Right atrium auricular region (tissue), 2 donors: ENCODE data around the gene EXOC6B. TPM values are rescaled to one million over a fixed set of nuclear protein-coding genes. Genes with fewer than 3 reads are reported as not detected.

Experiments
- DNase-seq: peaks from one replicate; pipeline ENCODE4 v3.0.0-alpha.2; 2019; ENCODE audit warnings: low spot score
- H3K27ac ChIP-seq, 2 donors: fragments of 200-600 bp; sonication (generic); 1 replicate in 1 of 2; 2 replicates in 1 of 2; pipeline ENCODE4 v1.5.1; 2016 to 2019
- H3K27me3 ChIP-seq, 2 donors: fragments of 200-600 bp; sonication (generic); one replicate each; pipeline versions ENCODE4 v1.5.1 to v1.6.0; 2017 to 2019
- H3K36me3 ChIP-seq: fragments of 200-600 bp; sonication (generic); one replicate; pipeline ENCODE4 v1.5.1; 2016
- H3K4me1 ChIP-seq, 2 donors: fragments of 200-600 bp; sonication (generic); one replicate each; pipeline versions ENCODE4 v1.5.1 to v1.6.0; 2017 to 2019
- H3K4me3 ChIP-seq, 2 donors: fragments of 200-600 bp; sonication (generic); 1 replicate in 1 of 2; 2 replicates in 1 of 2; pipeline ENCODE4 v1.5.1; 2017 to 2019; ENCODE audit warnings: mild to moderate bottlenecking in 1 of 2, moderate library complexity in 1 of 2
- H3K9me3 ChIP-seq, 2 donors: fragments of 200-600 bp; sonication (generic); one replicate each; pipeline ENCODE4 v1.5.1; 2019
- total RNA-seq, 2 donors: library from RNA; depleted of rRNA; stranded (reverse); fragments of >200 nt; gene quantifications; one replicate each; pipeline ENCODE4 v1.1.0, GENCODE V29; 2016
- TF ChIP-seq, protein P1 (sequence below), 2 donors: fragments of 200-600 bp; sonication (generic); IDR thresholded peaks; one replicate each; pipeline ENCODE4 v1.5.1; 2019; ENCODE audit warnings: antibody characterized with exemption in 2 of 2

Gene EXOC6B
- total RNA-seq, 2 donors from 2014 or later, result 80.5 to 111 TPM

DNA sequence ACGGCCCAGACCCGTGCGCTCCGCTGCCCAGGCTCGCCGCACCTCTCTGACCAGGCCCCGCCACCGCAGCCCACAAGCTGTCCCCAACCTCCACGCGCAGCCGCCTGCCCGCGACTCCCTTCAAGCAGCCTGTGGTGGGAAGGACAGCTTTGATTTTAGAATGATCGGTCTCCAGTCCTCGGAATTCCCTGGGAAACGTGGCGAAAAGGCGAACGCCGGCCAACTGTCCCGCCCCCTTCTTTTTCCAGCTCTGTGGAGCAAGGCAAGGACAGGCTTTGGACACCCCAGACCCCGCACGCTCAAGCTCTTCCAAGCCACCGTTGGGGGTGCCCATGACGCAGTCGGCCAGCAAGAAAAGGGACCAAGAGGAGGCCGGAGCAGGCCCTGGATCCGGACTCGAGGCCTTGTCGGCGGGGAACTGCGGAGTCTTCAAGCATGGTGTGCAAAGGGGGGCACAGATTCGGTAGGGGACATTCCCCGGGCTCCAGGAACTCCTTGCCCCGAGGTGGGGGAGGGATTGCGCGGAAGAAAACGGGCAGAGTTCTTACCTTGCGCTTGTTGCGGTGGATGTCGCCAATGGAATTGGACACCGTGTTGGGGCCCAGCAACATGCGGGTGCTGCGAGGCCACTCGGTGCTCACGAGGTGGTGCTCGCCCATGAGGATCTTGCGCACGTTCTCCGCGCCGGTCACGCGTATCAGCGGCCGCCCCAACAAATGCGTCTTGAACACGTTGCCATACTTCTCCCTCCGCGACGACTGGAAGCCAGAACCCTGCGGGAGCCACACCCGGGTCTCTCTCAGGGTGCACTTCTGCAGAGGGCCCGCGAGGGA lies 682.2 kb downstream of the EXOC6B start:
- peaks cover 0 to 70% of the 10 kb centered on the region in 2 donors for H3K4me1 ChIP-seq
- H3K27ac ChIP-seq, result peak overlapping the region; percentile 62 to 73
- peaks cover 5 to 33% of the 10 kb centered on the region in 2 donors for H3K27me3 ChIP-seq
- DNase-seq, result peak; percentile 62
- peak overlapping the region; percentile 21 to 65 for H3K4me3 ChIP-seq
- no peaks in the 10 kb centered on the region for H3K9me3 ChIP-seq
- H3K36me3 ChIP-seq, result no peaks in the 10 kb centered on the region
- TF ChIP-seq, protein P1, sequence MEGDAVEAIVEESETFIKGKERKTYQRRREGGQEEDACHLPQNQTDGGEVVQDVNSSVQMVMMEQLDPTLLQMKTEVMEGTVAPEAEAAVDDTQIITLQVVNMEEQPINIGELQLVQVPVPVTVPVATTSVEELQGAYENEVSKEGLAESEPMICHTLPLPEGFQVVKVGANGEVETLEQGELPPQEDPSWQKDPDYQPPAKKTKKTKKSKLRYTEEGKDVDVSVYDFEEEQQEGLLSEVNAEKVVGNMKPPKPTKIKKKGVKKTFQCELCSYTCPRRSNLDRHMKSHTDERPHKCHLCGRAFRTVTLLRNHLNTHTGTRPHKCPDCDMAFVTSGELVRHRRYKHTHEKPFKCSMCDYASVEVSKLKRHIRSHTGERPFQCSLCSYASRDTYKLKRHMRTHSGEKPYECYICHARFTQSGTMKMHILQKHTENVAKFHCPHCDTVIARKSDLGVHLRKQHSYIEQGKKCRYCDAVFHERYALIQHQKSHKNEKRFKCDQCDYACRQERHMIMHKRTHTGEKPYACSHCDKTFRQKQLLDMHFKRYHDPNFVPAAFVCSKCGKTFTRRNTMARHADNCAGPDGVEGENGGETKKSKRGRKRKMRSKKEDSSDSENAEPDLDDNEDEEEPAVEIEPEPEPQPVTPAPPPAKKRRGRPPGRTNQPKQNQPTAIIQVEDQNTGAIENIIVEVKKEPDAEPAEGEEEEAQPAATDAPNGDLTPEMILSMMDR (IDR thresholded peaks at IDR 0.05), result no peak

DNA sequence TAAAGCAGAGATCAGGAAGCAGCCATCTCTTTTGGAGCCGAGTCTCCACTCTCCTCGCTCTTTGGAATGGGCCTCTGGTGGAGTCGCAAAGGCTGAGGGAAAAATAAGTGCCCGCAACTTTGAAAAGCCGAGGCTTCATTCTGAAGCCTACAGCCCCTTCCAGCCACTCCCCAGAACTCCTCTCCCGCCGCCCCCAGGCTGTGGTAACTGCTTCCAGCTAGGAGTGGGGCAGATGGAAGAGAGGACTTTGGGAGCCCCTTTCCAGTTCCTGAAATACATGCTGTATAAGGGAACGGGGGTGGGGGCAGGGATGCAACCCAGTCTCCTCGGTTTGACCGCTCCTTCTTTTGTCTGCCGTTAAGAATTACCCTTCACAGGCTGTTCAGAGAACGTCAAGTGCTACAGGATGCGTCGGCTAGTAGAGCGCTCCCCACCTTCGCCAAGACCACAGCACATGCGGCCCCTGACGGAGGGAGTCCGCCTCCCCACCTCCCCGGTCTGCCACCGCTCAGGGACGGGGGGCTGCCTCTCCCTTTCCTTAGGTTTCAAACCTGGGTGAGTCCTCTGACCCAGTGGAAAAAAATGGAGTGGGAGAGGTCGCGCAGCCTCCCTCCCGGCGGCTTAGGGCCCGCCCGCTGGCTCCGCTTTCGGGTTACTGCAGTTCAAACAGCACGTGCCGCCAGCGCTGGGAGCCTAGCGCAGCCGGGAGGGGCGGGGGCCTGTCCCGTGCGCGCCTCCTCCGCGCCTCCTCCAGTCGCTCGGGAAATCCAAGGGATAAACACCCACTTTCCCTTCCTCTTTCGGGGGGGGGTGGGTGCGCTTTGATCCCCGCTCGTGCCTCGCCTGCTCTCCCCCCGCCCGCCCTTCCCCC lies 683.0 kb downstream of the EXOC6B start:
- Histone ChIP-seq H3K4me3 (peak overlapping the region; percentile 21 to 50), H3K27ac (peak overlapping the region; percentile 62 to 73), H3K36me3 (no peaks in the 10 kb centered on the region), H3K27me3 (peaks cover 5 to 30% of the 10 kb centered on the region in 2 donors), H3K9me3 (no peaks in the 10 kb centered on the region), H3K4me1 (peaks cover 0 to 73% of the 10 kb centered on the region in 2 donors)
- DNase-seq, result peak; percentile 83
- TF ChIP-seq, protein P1 (IDR thresholded peaks at IDR 0.05), result peak in 1 of 2 donors; percentile 14

DNA sequence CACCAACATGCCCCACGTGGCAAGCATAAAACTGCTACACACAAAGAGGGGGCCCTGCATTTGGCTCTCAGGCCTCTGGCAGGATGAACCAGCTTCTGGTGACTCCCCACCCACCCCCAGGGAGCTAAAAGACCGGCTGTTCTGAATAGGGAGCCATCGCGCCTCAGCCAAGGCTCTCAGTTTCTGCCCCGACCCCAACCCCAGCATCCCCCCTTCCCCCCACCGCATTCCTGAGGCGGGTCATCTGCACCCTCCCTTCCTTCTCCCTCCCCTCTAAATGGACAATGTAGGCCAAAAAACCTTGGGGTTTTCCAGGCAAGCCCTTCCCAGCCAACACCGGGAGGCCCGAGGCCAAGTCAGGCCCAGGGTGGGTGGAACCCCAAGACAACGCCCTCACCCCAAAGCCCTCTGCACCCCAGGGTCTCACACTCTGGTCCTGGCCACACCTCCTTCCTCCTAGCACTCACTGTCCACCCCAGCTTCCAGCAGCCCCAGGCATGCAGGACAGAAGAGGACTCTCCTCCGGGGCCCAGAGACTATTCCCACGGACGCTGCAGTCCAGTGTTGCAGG lies 683.9 kb downstream of the EXOC6B start:
- H3K9me3 ChIP-seq, result no peaks in the 10 kb centered on the region
- H3K27ac ChIP-seq, result no peak overlapping the region
- H3K27me3 ChIP-seq, result peaks cover 3 to 21% of the 10 kb centered on the region in 2 donors
- DNase-seq, result peak; percentile 53
- H3K36me3 ChIP-seq, result no peaks in the 10 kb centered on the region
- TF ChIP-seq, protein P1 (IDR thresholded peaks at IDR 0.05), result no peak
- H3K4me3 ChIP-seq, result no peak overlapping the region
- H3K4me1 ChIP-seq, result peaks cover 0 to 71% of the 10 kb centered on the region in 2 donors

DNA sequence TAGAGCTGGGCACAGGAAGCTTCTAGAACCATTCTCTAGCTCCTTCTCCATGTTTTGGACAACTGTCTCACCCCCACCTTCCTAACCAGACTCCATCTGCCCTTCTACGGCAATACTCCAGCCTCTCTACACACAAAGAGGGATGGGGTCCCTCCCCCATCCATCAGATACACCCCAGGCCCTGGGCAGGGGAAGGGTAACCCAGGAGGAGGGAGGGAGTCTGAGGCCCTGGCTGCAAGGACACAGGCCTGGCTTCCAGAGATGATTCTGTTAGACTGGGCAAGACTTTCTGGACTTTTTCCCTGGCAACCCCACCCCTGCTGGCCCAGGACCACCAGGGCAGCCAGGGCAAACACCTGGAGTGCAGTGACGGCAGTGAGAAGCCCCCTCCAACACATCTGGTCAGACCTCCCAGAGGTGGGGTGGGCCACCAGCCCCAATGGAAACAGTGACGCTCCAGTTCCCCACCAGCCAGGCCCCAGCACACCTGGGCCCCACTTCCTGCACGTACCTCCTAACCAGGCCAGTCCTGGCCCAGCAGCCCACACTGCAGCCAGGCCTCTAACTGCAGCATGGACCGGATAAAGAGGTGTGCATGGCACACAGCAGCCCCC lies 684.7 kb downstream of the EXOC6B start:
- Histone ChIP-seq H3K4me3 (no peak overlapping the region), H3K4me1 (peaks cover 0 to 62% of the 10 kb centered on the region in 2 donors), H3K27me3 (peaks cover 0 to 13% of the 10 kb centered on the region in 2 donors), H3K9me3 (no peaks in the 10 kb centered on the region), H3K36me3 (no peaks in the 10 kb centered on the region), H3K27ac (no peak overlapping the region)
- peak; percentile 47 for DNase-seq
- TF ChIP-seq, protein P1 (IDR thresholded peaks at IDR 0.05), result no peak

DNA sequence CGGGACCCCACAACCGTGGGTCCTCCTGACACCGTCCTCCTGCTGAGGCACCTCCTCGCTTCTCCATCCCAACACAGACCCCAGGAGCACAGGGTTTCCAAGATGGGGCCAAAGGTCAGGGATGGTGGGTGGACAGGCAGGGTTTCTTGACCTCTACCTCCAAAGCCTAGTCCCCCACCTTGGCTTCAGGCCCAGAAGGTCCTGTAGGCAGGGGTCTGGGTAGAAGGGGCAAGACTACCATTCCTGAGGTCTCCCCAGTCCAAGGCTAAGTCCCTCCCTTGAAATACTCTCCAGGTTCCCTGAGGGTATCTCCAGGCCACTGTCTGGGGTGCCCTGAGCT lies 685.2 kb downstream of the EXOC6B start:
- no peaks in the 10 kb centered on the region for H3K9me3 ChIP-seq
- H3K4me1 ChIP-seq, result peaks cover 0 to 57% of the 10 kb centered on the region in 2 donors
- TF ChIP-seq, protein P1 (IDR thresholded peaks at IDR 0.05), result no peak
- H3K36me3 ChIP-seq, result no peaks in the 10 kb centered on the region
- no peak overlapping the region for H3K4me3 ChIP-seq
- H3K27me3 ChIP-seq, result peaks cover 0 to 7% of the 10 kb centered on the region in 2 donors
- no peak overlapping the region for H3K27ac ChIP-seq
- peak; percentile 54 for DNase-seq
